Epidermal melanocyte (primary cell): Measurements from ENCODE around the gene MED27.

Experiments used
- DNase-seq: peaks from one replicate; pipeline ENCODE4 v3.0.0; 2011; ENCODE audit warnings: low spot score; ENCODE audit not compliant: insufficient read length

Gene MED27

GRCh38 chr9:131815970-131816873 is 263.4 kb downstream of the MED27 start:
- DNase-seq: no peak

GRCh38 chr9:131814707-131815106 is 265.0 kb downstream of the MED27 start:
- no peak for DNase-seq

DNA sequence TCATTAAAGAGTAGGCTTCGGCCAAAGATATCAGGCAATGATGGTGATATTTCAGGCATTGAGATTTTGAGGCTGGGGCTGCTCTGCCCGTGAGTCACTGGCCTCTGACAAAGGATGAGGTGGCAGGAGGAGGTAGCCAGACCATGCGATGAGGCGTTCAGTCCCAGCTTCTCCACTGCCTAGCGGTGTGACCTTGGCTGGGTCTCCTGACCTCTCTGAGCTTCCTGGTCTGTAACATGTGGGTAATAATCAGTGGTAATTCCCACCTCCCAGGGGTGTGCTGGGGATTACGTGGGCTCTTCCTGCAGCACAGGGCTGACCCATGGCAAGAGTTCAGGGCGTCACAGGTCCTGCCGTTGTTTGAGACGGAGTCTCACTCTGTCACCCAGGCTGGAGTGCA is 266.6 kb downstream of the MED27 start:
- no peak for DNase-seq

- DNase-seq: no peak
These were observed 267.4 kb downstream of the MED27 start for GRCh38 chr9:131812116-131812790.

- DNase-seq: no peak
These were observed 268.3 kb downstream of the MED27 start for GRCh38 chr9:131811405-131811804.

GRCh38 chr9:131810351-131811170 is 269.1 kb downstream of the MED27 start:
- DNase-seq: no peak
